ENCODE results near the gene NUDT14.

GRCh38 chr14:105153331-105153731 lies 27.8 kb downstream of the NUDT14 start:
- TF ChIP-seq CTCF (IDR thresholded peaks at IDR 0.05): no peak
- TF ChIP-seq EZH2 (IDR thresholded peaks at IDR 0.05): no peak
- TF ChIP-seq EZH2phosphoT487 (IDR thresholded peaks at IDR 0.05): no peak
